SHP77 (cell line): ENCODE data around the gene DCHS1.

Source experiments
- DNase-seq, 2 experiments: peaks; one replicate each; lab custom pipeline; 2025; lab: John Stamatoyannopoulos, UW

DCHS1 gene

GRCh38 chr11:6646071-6646470 is 9.5 kb downstream of the DCHS1 start:
- DNase-seq, result no peak

GRCh38 chr11:6642957-6643356 is 12.7 kb downstream of the DCHS1 start:
- no peak for DNase-seq

GRCh38 chr11:6640985-6641701 is 14.5 kb downstream of the DCHS1 start:
- DNase-seq, result no peak

GRCh38 chr11:6640036-6640984 is 15.3 kb downstream of the DCHS1 start:
- DNase-seq, result no peak

- DNase-seq, result no peak
These were observed 17.2 kb downstream of the DCHS1 start for GRCh38 chr11:6638429-6638828.

GRCh38 chr11:6637871-6638270 is 17.7 kb downstream of the DCHS1 start:
- DNase-seq, result no peak

- DNase-seq, result no peak
These were observed 19.1 kb downstream of the DCHS1 start for GRCh38 chr11:6636480-6636879.

- no peak for DNase-seq
These were observed 20.3 kb downstream of the DCHS1 start for GRCh38 chr11:6635082-6635932.

- DNase-seq, result no peak
These were observed 21.1 kb downstream of the DCHS1 start for GRCh38 chr11:6634534-6634933.

GRCh38 chr11:6633422-6634408 is 21.9 kb downstream of the DCHS1 start:
- no peak for DNase-seq

GRCh38 chr11:6632116-6633073 is 23.2 kb downstream of the DCHS1 start:
- DNase-seq, result no peak

- no peak for DNase-seq
These were observed 24.2 kb downstream of the DCHS1 start for GRCh38 chr11:6631361-6631890.

- DNase-seq, result no peak
These were observed 24.8 kb downstream of the DCHS1 start for GRCh38 chr11:6630632-6631291.

- no peak for DNase-seq
These were observed 25.5 kb downstream of the DCHS1 start for GRCh38 chr11:6629892-6630631.

GRCh38 chr11:6629573-6629891 is 26.1 kb downstream of the DCHS1 start:
- no peak for DNase-seq

GRCh38 chr11:6628526-6628925 is 27.1 kb downstream of the DCHS1 start:
- DNase-seq, result no peak

- DNase-seq, result no peak
These were observed 27.8 kb downstream of the DCHS1 start for GRCh38 chr11:6627762-6628241.
